Measurements from ENCODE around the gene MASTL.
A peak's percentile ranks its signal among the peaks of the same experiment; 100 is the strongest.
"Not testable (repeated sequence)": the region's sequence is repeated elsewhere in the genome, so short reads cannot be mapped to it uniquely, and the experiment has no call there.

Gene MASTL

GRCh38 chr10:27155066-27155754 lies at the start of gene MASTL:
MASTL (plus strand) TSS chr10:27155352; CDS start chr10:27155427, 75 bp downstream.
- peak; percentile 92 for DNase-seq (ENCODE audit: low spot score)

GRCh38 chr10:27108165-27108564 lies 47.0 kb upstream of the MASTL start:
- DNase-seq (ENCODE audit: low spot score): no peak

- DNase-seq (ENCODE audit: low spot score): no peak
These were observed 20.8 kb upstream of the MASTL start for GRCh38 chr10:27134371-27134770.

DNA sequence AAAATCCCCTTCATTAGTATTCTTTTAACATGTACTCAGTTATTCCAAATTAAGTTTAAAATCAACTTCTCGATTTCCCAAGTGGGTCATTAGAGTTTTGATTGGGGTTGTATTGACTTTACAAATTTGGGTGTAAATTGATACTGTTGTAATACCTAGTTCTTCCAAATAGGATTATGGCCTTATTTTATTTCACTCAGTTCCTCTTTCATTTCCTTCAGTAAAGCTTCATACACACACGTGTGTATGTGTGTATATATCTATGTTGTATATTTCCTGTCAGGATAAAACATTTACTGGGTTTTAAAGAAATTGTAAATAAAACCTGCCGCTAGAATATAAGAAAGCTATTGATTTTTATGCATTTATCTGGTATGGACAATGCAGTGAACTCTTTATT lies 16.9 kb upstream of the MASTL start:
- DNase-seq (ENCODE audit: low spot score): no peak

DNA sequence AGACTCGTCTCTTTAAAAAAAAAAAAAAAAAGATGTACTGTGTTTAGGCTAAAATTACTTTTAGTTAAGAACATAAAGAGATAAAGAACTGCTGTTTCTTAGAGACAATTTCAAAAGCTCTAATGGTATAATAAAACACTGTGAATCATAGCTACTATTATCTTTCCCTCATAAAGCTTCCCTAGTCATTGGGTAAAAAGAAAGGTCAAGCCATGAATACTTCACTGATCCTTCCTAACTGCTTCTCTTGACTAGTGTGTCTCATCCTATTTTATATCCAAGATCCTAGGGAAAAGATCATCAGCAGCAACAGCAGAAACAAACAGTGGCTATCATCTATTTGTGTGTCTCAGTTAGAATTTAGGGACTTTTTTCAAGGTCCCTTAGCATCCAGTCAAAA lies 11.5 kb upstream of the MASTL start:
- DNase-seq (ENCODE audit: low spot score): peak; percentile 24

GRCh38 chr10:27145937-27146336 lies 9.2 kb upstream of the MASTL start:
- no peak for DNase-seq (ENCODE audit: low spot score)

DNA sequence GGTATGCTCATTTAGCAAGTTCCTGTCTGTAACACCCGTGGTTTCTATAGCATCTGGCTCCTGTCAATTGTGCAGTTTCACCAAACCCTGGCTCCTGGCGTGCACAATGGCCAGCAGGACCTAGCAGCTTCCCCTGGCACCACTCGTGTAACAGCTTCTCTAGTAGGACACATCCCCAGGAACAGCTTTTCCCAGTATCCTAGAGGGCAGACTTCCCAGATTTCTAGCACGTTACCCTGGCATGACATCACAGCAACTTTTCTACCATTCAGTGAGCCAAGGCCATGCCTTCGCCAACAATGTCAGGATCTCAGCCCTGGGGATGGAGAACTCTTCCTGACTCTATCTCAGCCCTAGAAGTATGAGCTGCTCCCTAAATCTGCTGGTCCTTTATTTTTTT lies 7.5 kb upstream of the MASTL start:
- DNase-seq (ENCODE audit: low spot score): no peak

DNA sequence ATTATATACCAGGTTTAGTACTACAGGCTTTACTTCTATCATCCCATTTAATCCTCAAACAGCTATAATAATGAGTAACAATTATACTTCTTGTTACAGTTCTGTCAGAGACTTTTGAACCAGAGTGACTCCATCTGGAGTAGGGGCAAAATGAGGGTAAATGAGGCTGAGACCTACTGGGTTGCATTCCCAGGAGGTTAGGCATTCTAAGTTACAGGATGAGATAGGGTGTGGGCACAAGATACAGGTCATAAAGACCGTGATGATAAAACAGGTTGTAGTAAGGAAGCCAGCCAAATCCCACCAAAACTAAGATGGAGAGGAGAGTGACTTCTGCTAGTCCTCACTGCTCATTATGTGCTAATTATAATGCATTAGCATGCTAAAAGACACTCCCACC lies 4.9 kb upstream of the MASTL start:
- DNase-seq (ENCODE audit: low spot score): no peak

- no peak for DNase-seq (ENCODE audit: low spot score)
These were observed 2.5 kb upstream of the MASTL start for GRCh38 chr10:27152687-27153086.

GRCh38 chr10:27153329-27153728 lies 1.8 kb upstream of the MASTL start:
- no peak for DNase-seq (ENCODE audit: low spot score)

GRCh38 chr10:27153845-27154193 lies 1.3 kb upstream of the MASTL start:
- DNase-seq (ENCODE audit: low spot score): peak; percentile 13

DNA sequence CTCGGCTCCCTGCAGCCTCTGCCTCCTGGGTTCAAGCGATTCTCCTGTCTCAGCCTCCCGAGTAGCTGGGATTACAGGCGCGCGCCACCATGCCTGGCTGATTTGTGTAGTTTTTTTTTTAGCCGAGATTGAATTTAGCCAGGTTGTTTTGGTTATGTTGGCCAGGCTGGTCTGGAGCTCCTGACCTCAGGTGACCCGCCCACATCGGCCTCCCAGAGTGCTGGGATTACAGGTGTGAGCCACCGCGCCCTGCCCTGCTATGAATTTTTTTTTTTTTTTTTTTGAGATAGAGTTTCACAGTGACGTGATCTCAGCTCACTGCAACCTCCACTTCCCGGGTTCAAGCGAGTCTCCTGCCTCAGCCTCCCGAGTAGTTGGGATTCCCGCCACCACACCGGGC lies 1.4 kb downstream of the MASTL start:
- not testable (repeated sequence) for DNase-seq (ENCODE audit: low spot score)

DNA sequence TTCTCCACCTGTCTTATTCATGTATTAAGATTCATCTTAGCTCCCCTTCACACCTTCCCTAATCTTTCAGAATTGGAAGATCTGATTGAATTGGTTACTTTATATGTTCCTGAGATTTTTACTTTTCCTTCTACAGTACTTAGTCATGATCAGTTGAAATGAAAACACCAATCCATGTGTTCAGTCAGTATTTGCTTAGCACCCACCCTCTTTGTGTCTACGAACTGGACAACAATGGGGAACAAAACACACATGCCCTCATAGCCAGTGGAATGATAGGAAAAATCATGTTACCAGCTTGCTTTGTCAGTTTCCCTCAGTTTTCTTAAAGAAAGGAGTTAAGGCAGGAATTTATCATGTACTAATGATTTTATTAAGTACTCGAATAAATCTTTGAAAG lies 2.0 kb downstream of the MASTL start:
- DNase-seq (ENCODE audit: low spot score): no peak

GRCh38 chr10:27158421-27158820 lies 3.3 kb downstream of the MASTL start:
- no peak for DNase-seq (ENCODE audit: low spot score)

DNA sequence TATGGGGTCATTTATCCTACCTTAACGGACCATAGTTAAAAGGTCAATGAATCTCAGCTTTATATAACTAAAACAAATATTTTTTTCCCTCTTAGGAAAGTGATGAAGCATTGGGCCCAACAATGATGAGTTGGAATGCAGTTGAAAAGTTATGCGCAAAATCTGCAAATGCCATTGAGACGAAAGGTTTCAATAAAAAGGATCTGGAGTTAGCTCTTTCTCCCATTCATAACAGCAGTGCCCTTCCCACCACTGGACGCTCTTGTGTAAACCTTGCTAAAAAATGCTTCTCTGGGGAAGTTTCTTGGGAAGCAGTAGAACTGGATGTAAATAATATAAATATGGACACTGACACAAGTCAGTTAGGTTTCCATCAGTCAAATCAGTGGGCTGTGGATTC lies 14.7 kb downstream of the MASTL start:
- DNase-seq (ENCODE audit: low spot score): no peak

GRCh38 chr10:27188259-27188658 lies 33.1 kb downstream of the MASTL start:
- DNase-seq (ENCODE audit: low spot score): no peak

DNA sequence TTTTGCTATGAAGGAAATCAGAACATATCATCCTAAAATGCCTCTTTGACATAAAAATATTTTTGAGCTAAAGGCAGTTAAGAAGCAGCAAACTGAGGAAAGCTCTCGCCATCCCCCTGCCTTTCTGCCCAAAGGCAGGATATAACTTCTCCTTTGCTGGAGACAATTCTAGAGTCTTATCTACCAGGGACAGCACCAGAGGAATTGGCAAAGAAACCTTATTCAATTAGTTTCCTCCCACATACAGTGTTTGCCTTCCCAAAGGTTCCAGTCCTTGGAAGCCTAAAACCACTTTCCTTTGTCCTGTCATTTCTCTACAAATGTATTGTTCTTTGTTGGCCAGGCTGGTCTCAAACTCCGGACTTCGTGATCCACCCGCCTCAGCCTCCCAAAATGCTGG lies 33.7 kb downstream of the MASTL start:
- DNase-seq (ENCODE audit: low spot score): no peak

DNA sequence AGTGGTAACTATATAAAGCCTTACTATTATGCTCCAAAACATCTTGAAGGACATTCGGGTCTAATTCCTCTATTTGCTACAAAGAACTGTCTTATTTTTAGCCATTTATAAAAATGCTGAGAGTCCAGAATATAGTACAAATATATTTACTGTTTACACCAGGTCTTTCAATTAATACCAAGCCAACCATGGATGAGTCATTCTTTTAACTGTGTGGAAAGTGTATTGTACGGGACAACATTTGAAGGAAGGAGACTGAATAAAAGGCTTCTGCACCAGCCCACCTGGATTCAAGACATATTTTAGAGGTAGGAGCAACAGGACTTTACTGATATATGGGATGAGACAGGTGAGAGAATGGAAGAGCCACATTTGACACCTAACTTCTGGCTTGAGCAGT lies 35.4 kb downstream of the MASTL start:
- DNase-seq (ENCODE audit: low spot score): peak; percentile 7

GRCh38 chr10:27192284-27192683 lies 37.1 kb downstream of the MASTL start:
- DNase-seq (ENCODE audit: low spot score): peak; percentile 79

DNA sequence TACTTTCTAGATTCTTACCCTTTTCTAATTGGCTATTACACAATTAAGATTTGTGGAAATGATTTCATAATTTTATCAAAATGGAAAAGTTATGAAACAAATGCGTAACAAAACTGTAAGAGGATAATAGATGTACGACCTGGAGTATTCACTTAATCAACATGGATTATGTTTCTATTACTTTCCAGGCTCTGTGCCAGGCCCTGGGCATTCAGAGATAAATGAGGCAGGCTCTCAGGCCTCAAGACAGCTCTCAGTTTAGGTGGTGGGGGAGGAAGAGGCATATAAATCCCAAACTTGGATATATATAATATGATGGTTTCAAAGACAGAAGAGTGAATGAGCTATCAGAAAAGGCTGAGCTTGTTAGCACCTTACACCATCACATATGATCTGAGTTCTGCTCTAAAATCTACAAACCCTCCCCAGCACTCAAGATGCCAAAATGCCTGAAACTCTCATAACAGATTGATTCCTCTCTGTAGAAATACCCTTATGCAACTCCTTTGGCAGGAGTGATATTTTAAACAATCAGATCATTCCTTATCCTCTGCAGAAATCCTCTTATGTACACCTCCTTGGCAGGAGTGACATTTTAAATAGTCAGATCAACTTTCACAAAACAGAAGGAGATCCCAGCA lies 42.9 kb downstream of the MASTL start:
- DNase-seq (ENCODE audit: low spot score): no peak

- no peak for DNase-seq (ENCODE audit: low spot score)
These were observed 48.7 kb downstream of the MASTL start for GRCh38 chr10:27203806-27204205.

DNA sequence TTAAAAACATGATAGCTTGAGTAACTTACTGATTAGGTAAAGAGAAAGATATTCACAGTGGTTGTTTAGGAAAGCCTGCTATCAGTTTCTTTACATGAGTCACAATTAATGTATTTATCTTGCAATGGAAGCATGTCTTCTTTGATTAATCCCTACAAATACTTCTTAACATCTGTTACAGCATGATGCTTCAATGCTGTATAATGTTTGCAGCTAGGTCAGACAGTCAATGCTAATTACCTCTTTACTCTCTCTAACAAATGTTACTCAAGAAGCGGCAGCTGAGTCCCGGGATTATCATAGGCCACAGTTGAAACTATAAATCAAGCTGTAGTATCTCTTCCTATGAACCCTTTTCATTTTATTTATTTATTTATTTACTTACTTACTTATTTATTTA lies 52.2 kb downstream of the MASTL start:
- no peak for DNase-seq (ENCODE audit: low spot score)

- no peak for DNase-seq (ENCODE audit: low spot score)
These were observed 68.8 kb downstream of the MASTL start for GRCh38 chr10:27223964-27224363.

- DNase-seq (ENCODE audit: low spot score): no peak
These were observed 69.9 kb downstream of the MASTL start for GRCh38 chr10:27225011-27225590.

Data from COLO829 (cell line).